ENCODE results near the gene ZNF331.
"Not testable (repeated sequence)": the region's sequence is repeated elsewhere in the genome, so short reads cannot be mapped to it uniquely, and the experiment has no call there.

The ZNF331 gene

GRCh38 chr19:53507523-53508442, 30.2 kb upstream of the ZNF331 start:
- peak; percentile 11 for DNase-seq (ENCODE audit: low read depth)
- no peak overlapping the region for H3K4me3 ChIP-seq (ENCODE audit: low read depth, low read length)
- no peak for TF ChIP-seq CTCF (IDR thresholded peaks at IDR 0.05; ENCODE audit: insufficient read depth, low read depth, low read length, missing control alignments)

- TF ChIP-seq CTCF (IDR thresholded peaks at IDR 0.05; ENCODE audit: insufficient read depth, low read depth, low read length, missing control alignments), result no peak
- H3K4me3 ChIP-seq (ENCODE audit: low read depth, low read length), result no peak overlapping the region
- DNase-seq (ENCODE audit: low read depth), result no peak
These were observed 28.5 kb upstream of the ZNF331 start for GRCh38 chr19:53509443-53509842.

GRCh38 chr19:53509845-53510244, 28.1 kb upstream of the ZNF331 start:
- no peak for TF ChIP-seq CTCF (IDR thresholded peaks at IDR 0.05; ENCODE audit: insufficient read depth, low read depth, low read length, missing control alignments)
- H3K4me3 ChIP-seq (ENCODE audit: low read depth, low read length), result no peak overlapping the region
- no peak for DNase-seq (ENCODE audit: low read depth)

GRCh38 chr19:53511357-53511756, 26.6 kb upstream of the ZNF331 start:
- DNase-seq (ENCODE audit: low read depth), result no peak
- no peak overlapping the region for H3K4me3 ChIP-seq (ENCODE audit: low read depth, low read length)
- no peak for TF ChIP-seq CTCF (IDR thresholded peaks at IDR 0.05; ENCODE audit: insufficient read depth, low read depth, low read length, missing control alignments)

GRCh38 chr19:53511933-53512374, 26.0 kb upstream of the ZNF331 start:
- DNase-seq (ENCODE audit: low read depth), result peak; percentile 19

GRCh38 chr19:53515047-53515446, 22.9 kb upstream of the ZNF331 start:
- not testable (repeated sequence) for H3K4me3 ChIP-seq (ENCODE audit: low read depth, low read length); DNase-seq (ENCODE audit: low read depth)

More at GRCh38 chr19:53511933-53512374, 26.0 kb upstream of the ZNF331 start:
- TF ChIP-seq CTCF (IDR thresholded peaks at IDR 0.05; ENCODE audit: insufficient read depth, low read depth, low read length, missing control alignments), result peak; percentile 30
- no peak overlapping the region for H3K4me3 ChIP-seq (ENCODE audit: low read depth, low read length)

GRCh38 chr19:53517114-53517741, 20.7 kb upstream of the ZNF331 start:
- TF ChIP-seq CTCF (IDR thresholded peaks at IDR 0.05; ENCODE audit: insufficient read depth, low read depth, low read length, missing control alignments), result no peak

More at GRCh38 chr19:53517114-53517741, 20.7 kb upstream of the ZNF331 start:
- DNase-seq (ENCODE audit: low read depth), result no peak
- H3K4me3 ChIP-seq (ENCODE audit: low read depth, low read length), result no peak overlapping the region
